Endothelial cell of umbilical vein (primary cell): Measurements from ENCODE around the gene BEST2.

ENCODE experiments used
- CTCF ChIP-seq, 2 donors: IDR thresholded peaks; 1 replicate in 1 of 2; 2 replicates in 1 of 2; pipeline ENCODE4 v1.5.1; 2011; ENCODE audit warnings: low read length in 2 of 2, mild to moderate bottlenecking in 2 of 2, moderate library complexity in 2 of 2, control low read depth in 1 of 2, inconsistent platforms in 1 of 2, low read depth in 1 of 2; ENCODE audit not compliant: insufficient read depth in 1 of 2; ENCODE audit errors: extremely low read depth in 1 of 2
- POLR2A ChIP-seq: IDR thresholded peaks from 2 replicates; pipeline ENCODE4 v1.6.1; 2012; ENCODE audit warnings: low read depth, mild to moderate bottlenecking, control low read depth, low read length
- POLR2AphosphoS5 ChIP-seq: IDR thresholded peaks from 2 replicates; pipeline ENCODE4 v1.6.1; 2012; ENCODE audit warnings: low read depth, mild to moderate bottlenecking, control low read depth, low read length, moderate library complexity; ENCODE audit not compliant: insufficient read depth

GRCh38 chr19:12745166-12745897 lies 6.3 kb upstream of the BEST2 start:
- TF ChIP-seq POLR2A (no peak), POLR2AphosphoS5 (no peak), CTCF (IDR thresholded peaks at IDR 0.05; ENCODE audit: extremely low read depth in 1 of 2, insufficient read depth in 1 of 2, low read depth in 1 of 2, low read length in 2 of 2) (no peak)
